CD4-positive, CD25-positive, alpha-beta regulatory T cell (primary cell): ENCODE measurements around the gene KCNMA1. TPM values are rescaled to one million over a fixed set of nuclear protein-coding genes. Genes with fewer than 3 reads are reported as not detected.

ENCODE experiments used
- ATAC-seq, 2 donors: fragments of 150-1000 bp; cut with Tn5 transposase; one replicate each; pipeline ENCODE4 v1.10.0; 2021; ENCODE audit warnings: low read depth in 2 of 2, moderate number of reproducible peaks in 2 of 2, moderate library complexity in 1 of 2
- DNase-seq, 3 donors: peaks; one replicate each; pipeline versions ENCODE4 v3.0.0 to v3.0.0-alpha.2; 2012 to 2022; ENCODE audit warnings: mixed read lengths in 1 of 3
- H3K27ac ChIP-seq: one replicate; pipeline ENCODE4 v1.7.0; 2013; ENCODE audit warnings: mild to moderate bottlenecking, low read length; ENCODE audit not compliant: insufficient read depth, poor library complexity, severe bottlenecking
- H3K27me3 ChIP-seq: one replicate; pipeline ENCODE4 v1.7.0; 2013; ENCODE audit warnings: low read length; ENCODE audit not compliant: control insufficient read depth, insufficient read depth
- H3K36me3 ChIP-seq: one replicate; pipeline ENCODE4 v1.7.0; 2013; ENCODE audit warnings: mild to moderate bottlenecking, low read length, moderate library complexity; ENCODE audit not compliant: control insufficient read depth, insufficient read depth
- H3K4me1 ChIP-seq: 2 replicates; pipeline ENCODE4 v1.7.0; 2013; ENCODE audit warnings: mild to moderate bottlenecking, low read length; ENCODE audit not compliant: insufficient read depth, control insufficient read depth, poor library complexity, severe bottlenecking
- H3K4me3 ChIP-seq: one replicate; pipeline ENCODE4 v1.7.0; 2013; ENCODE audit warnings: low read depth, mild to moderate bottlenecking, low read length, moderate library complexity
- H3K9me3 ChIP-seq, 2 experiments: 1 replicate in 1 of 2; 2 replicates in 1 of 2; pipeline ENCODE4 v1.7.0; 2013; ENCODE audit warnings: low read length in 2 of 2, mild to moderate bottlenecking in 1 of 2, moderate library complexity in 1 of 2; ENCODE audit not compliant: control insufficient read depth in 2 of 2
- H3K27ac Mint-ChIP-seq, 3 donors: one replicate each; pipeline ENCODE4 v1.8.0; 2020 to 2022; ENCODE audit warnings: mild to moderate bottlenecking in 3 of 3, mixed read lengths in 3 of 3, moderate library complexity in 2 of 3
- H3K27me3 Mint-ChIP-seq: one replicate; pipeline ENCODE4 v1.8.0; 2022; ENCODE audit warnings: mild to moderate bottlenecking, mixed read lengths
- H3K36me3 Mint-ChIP-seq: one replicate; pipeline ENCODE4 v1.8.0; 2020; ENCODE audit warnings: mixed read lengths
- H3K4me1 Mint-ChIP-seq, 4 donors: one replicate each; pipeline ENCODE4 v1.8.0; 2020 to 2022; ENCODE audit warnings: mixed read lengths in 4 of 4, mild to moderate bottlenecking in 1 of 4
- H3K4me3 Mint-ChIP-seq, 4 donors: one replicate each; pipeline ENCODE4 v1.8.0; 2020 to 2022; ENCODE audit warnings: mild to moderate bottlenecking in 4 of 4, mixed read lengths in 4 of 4, moderate library complexity in 3 of 4
- H3K9me3 Mint-ChIP-seq, 7 donors: one replicate each; pipeline ENCODE4 v1.8.0; 2020 to 2022; ENCODE audit warnings: mixed read lengths in 7 of 7, mild to moderate bottlenecking in 3 of 7, moderate library complexity in 2 of 7
- polyA plus RNA-seq, 4 donors: library from polyadenylated mRNA; unstranded; fragments of 300-500 nt; fragmentation: Illumina TruSeq; gene quantifications; one replicate each; pipeline ENCODE4 v1.2.3, GENCODE V29; 2021
- total RNA-seq: library from RNA; stranded (reverse); gene quantifications from one replicate; pipeline ENCODE4 v1.2.3, GENCODE V29; 2022

KCNMA1 gene
- total and polyA plus RNA-seq, 5 donors from 2014 or later: not detected

DNA sequence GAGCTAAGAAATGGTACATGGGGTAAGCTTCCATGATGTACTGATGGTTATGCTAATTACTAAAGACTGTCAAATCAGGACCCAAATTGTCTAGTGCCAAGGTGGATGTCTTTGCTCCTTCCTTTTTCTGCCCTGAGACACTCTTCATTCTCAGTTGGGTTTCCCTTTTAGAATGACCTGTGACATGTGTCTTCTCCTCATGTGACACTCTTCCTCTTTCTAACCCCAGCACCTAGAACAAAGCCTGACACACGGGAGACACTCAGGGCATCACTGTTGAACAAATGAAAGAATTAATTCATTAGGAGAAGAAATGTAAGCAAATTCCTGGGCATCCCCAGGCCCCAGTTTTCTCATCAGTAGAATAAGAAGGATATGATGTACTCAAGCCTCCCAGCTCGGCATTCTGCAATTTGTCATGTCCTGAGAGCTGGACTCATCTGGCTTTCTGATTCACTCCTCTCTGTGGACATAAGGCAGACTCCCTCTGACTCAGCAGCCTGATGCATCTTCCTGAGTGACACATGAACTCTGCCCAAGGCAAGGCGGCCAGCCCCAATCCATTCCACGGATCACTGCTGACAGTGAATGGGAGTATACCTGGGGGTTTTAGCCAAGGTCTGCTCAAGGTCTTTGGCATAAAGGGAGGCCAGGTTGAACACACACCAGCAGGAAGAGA lies 473.8 kb downstream of the KCNMA1 start:
- H3K4me1 Mint-ChIP-seq: peaks cover 0 to 5% (median 4%) of the 10 kb centered on the region in 4 donors
- Histone ChIP-seq H3K27me3 (no peaks in the 10 kb centered on the region), H3K4me3 (no peak overlapping the region), H3K9me3 (no peaks in the 10 kb centered on the region), H3K36me3 (no peaks in the 10 kb centered on the region), H3K27ac (no peak overlapping the region), H3K4me1 (no peaks in the 10 kb centered on the region)
- no peak for DNase-seq
- no peak overlapping the region for H3K27ac Mint-ChIP-seq
- no peaks in the 10 kb centered on the region for H3K36me3 Mint-ChIP-seq
- H3K4me3 Mint-ChIP-seq: no peak overlapping the region
- no peak for ATAC-seq
- peaks cover 20% of the 10 kb centered on the region for H3K27me3 Mint-ChIP-seq
- H3K9me3 Mint-ChIP-seq: peaks cover 0 to 2% (median 0%) of the 10 kb centered on the region in 7 donors

DNA sequence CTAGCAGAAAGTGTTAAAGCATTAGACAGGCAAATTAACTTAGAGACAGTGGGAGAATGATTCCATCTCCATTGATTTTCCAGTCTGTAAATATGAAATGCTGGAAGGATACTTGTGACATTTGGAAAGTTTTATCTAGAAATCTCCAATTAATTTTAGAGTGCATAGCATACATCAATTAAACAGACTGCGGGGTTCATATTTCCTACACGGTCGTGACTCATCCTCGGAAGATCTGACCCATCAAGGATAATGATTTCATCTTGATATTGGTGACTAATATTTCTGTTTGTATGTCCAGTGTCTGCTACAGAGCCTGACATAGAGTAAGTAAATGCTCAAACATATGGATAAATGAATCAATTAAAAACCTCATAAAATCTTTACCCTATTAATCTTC lies 474.9 kb downstream of the KCNMA1 start:
- no peaks in the 10 kb centered on the region for H3K36me3 ChIP-seq
- no peaks in the 10 kb centered on the region for H3K9me3 ChIP-seq
- no peaks in the 10 kb centered on the region for H3K4me1 ChIP-seq
- peaks cover 0 to 2% (median 0%) of the 10 kb centered on the region in 7 donors for H3K9me3 Mint-ChIP-seq
- H3K4me3 Mint-ChIP-seq: no peak overlapping the region
- H3K27me3 Mint-ChIP-seq: peaks cover 20% of the 10 kb centered on the region
- peaks cover 0 to 5% (median 4%) of the 10 kb centered on the region in 4 donors for H3K4me1 Mint-ChIP-seq
- ATAC-seq (no peak), DNase-seq (no peak)
- H3K27me3 ChIP-seq: no peaks in the 10 kb centered on the region
- no peak overlapping the region for H3K27ac Mint-ChIP-seq
- H3K36me3 Mint-ChIP-seq: no peaks in the 10 kb centered on the region
- H3K4me3 ChIP-seq: no peak overlapping the region
- no peak overlapping the region for H3K27ac ChIP-seq

DNA sequence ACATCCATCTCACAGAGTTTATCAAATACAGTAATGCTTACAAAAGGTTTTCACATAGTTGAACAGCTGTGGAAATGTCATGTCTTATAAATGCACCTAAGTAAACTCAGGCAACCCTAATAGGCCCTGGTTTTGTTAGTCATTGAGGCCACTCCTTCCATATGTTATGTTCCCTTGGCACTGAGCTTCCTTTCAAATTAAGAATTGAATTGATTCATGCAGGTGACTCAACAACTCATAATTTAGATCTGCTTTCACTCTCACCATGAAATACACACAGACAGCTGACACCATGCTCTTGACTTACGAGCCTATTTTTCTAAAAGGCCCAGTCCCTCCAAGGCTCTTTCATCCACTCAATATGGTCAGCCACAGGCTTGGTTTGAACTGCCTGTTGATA lies 476.9 kb downstream of the KCNMA1 start:
- ATAC-seq (no peak), DNase-seq (no peak)
- H3K27ac Mint-ChIP-seq: no peak overlapping the region
- H3K4me1 ChIP-seq: no peaks in the 10 kb centered on the region
- H3K27me3 Mint-ChIP-seq: peaks cover 16% of the 10 kb centered on the region
- no peaks in the 10 kb centered on the region for H3K27me3 ChIP-seq
- H3K27ac ChIP-seq: no peak overlapping the region
- peaks cover 0 to 2% (median 0%) of the 10 kb centered on the region in 7 donors for H3K9me3 Mint-ChIP-seq
- H3K4me3 Mint-ChIP-seq: no peak overlapping the region
- no peaks in the 10 kb centered on the region for H3K9me3 ChIP-seq
- no peak overlapping the region for H3K4me3 ChIP-seq
- peaks cover 0 to 4% (median 2%) of the 10 kb centered on the region in 4 donors for H3K4me1 Mint-ChIP-seq
- no peaks in the 10 kb centered on the region for H3K36me3 Mint-ChIP-seq
- H3K36me3 ChIP-seq: no peaks in the 10 kb centered on the region

DNA sequence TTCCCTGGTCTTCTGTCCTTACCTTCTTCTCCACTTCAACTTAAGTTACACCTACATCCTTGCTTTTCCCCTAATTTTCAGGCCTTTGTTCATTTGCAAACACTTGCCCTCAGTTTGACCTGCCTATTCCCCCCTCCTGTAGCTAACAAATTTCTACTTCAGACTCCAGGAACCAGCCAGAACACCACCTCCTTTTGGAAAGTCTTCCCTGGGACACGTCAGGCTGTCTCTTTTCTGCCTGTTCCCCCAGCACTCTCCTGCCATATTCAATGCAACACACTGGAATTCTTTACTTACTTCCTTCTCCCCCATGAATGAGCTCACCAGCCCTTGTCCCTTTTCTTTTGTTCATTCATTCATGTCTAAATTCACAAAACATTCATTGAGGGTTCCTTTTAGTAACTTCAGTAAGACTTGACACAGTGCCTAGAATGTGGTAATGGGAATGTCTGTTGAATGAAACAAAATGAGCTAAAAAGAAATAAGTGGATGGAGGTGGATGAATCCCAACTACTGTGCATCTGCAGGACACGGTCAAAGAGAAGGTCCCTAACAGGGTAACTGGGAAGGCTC lies 478.0 kb downstream of the KCNMA1 start:
- no peaks in the 10 kb centered on the region for H3K36me3 ChIP-seq
- no peak overlapping the region for H3K27ac ChIP-seq
- no peaks in the 10 kb centered on the region for H3K4me1 ChIP-seq
- no peak for DNase-seq
- H3K27me3 ChIP-seq: no peaks in the 10 kb centered on the region
- no peak overlapping the region for H3K4me3 Mint-ChIP-seq
- no peak overlapping the region for H3K27ac Mint-ChIP-seq
- H3K36me3 Mint-ChIP-seq: no peaks in the 10 kb centered on the region
- peaks cover 0 to 2% (median 0%) of the 10 kb centered on the region in 7 donors for H3K9me3 Mint-ChIP-seq
- H3K4me1 Mint-ChIP-seq: no peaks in the 10 kb centered on the region
- no peaks in the 10 kb centered on the region for H3K9me3 ChIP-seq
- no peak for ATAC-seq
- H3K4me3 ChIP-seq: no peak overlapping the region
- H3K27me3 Mint-ChIP-seq: peaks cover 13% of the 10 kb centered on the region

DNA sequence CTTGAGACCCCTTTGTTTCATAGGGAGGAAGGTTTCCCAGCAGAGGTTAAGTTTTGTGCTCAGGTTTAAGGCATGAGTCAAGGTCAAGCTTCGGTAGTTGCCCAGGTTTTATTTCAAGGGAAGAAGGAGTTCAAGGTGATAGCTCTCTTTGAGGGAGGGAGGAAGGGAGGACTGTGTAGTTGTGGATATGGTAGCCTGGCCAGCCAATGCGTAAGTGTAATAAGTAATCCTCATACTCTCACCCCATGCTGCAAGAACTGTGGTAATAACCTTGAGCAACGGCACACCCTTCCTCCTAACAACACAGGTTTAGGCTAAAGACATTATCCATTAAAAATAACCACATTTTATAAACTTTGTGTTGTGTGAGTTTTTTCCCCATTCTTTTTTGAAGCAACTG lies 478.9 kb downstream of the KCNMA1 start:
- Histone ChIP-seq H3K4me1 (no peaks in the 10 kb centered on the region), H3K4me3 (no peak overlapping the region), H3K36me3 (no peaks in the 10 kb centered on the region), H3K27ac (no peak overlapping the region), H3K27me3 (no peaks in the 10 kb centered on the region), H3K9me3 (no peaks in the 10 kb centered on the region)
- Mint-ChIP-seq H3K9me3 (peaks cover 0 to 2% (median 0%) of the 10 kb centered on the region in 7 donors), H3K27me3 (peaks cover 13% of the 10 kb centered on the region), H3K4me1 (no peaks in the 10 kb centered on the region), H3K4me3 (no peak overlapping the region), H3K27ac (no peak overlapping the region), H3K36me3 (no peaks in the 10 kb centered on the region)
- no peak for ATAC-seq
- DNase-seq: no peak

DNA sequence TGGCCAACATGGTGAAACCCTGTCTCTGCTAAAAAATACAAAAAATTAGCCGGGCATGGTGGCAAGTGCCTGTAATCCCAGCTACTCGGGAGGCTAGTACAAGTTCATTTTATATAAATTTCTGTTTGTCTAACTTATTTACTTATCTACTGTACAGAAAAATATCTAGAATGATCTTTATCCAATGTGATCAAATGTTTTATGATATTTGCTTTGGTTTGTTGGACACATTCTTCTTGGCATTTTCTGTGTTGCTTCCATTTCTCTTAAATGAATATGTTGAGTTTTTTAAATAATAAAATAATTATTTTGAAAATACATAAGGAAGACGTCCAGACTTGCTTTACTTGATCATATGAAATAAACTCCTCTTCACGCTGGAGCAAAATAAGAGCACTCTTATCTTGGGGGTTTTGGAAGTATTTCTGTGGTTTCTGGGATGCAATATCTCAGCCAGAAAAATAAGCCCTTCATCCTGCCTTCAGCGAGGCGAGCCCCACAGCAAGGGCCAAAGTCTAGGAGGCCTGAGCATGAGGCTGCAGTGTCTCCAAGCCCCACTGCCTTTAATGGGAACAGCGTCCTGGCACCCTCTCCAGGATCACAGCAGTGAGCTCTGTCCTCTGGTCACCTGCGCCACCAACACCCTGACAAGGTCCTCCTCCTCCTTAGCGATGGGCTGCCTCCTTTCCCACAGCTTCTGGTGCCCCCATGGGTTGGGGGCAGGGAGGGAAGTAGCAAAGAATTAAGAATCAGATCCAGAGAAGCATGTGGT lies 480.2 kb downstream of the KCNMA1 start:
- H3K27me3 Mint-ChIP-seq: peaks cover 17% of the 10 kb centered on the region
- ATAC-seq: no peak
- H3K36me3 ChIP-seq: no peaks in the 10 kb centered on the region

DNA sequence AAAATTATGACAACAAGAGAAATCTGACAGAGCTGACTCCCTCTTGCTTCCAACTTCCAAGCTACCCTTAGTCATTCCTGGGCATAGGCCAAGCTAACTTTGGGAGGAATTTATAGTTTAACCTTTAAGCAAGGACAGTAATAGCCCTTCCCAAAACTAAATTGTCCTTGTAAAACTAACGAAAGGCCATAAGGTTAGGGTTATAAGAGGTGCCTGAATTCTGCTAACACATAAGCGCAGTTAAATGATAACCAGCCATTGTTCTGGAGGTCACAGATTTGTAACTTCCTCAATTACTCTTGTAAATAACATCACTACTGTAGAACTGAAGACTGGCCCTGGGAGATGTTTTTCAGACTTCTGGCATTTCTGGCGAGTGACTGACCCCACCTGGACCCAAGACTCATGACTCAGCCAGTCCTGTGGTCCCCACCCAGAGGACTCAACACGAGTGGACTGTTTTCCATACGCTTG lies 481.2 kb downstream of the KCNMA1 start:
- H3K27ac Mint-ChIP-seq: no peak overlapping the region
- H3K27me3 ChIP-seq: no peaks in the 10 kb centered on the region
- H3K36me3 ChIP-seq: no peaks in the 10 kb centered on the region
- ATAC-seq (no peak), DNase-seq (no peak)
- no peaks in the 10 kb centered on the region for H3K4me1 ChIP-seq
- H3K9me3 ChIP-seq: no peaks in the 10 kb centered on the region
- peaks cover 17% of the 10 kb centered on the region for H3K27me3 Mint-ChIP-seq
- no peak overlapping the region for H3K4me3 ChIP-seq
- no peaks in the 10 kb centered on the region for H3K36me3 Mint-ChIP-seq
- H3K9me3 Mint-ChIP-seq: peaks cover 0 to 2% (median 0%) of the 10 kb centered on the region in 7 donors
- no peak overlapping the region for H3K4me3 Mint-ChIP-seq
- H3K27ac ChIP-seq: no peak overlapping the region
- no peaks in the 10 kb centered on the region for H3K4me1 Mint-ChIP-seq

More for the DNA sequence above, 480.2 kb downstream of the KCNMA1 start:
- H3K4me3 ChIP-seq: no peak overlapping the region
- H3K27ac Mint-ChIP-seq: no peak overlapping the region
- no peak for DNase-seq
- no peaks in the 10 kb centered on the region for H3K9me3 ChIP-seq
- no peak overlapping the region for H3K4me3 Mint-ChIP-seq
- H3K36me3 Mint-ChIP-seq: no peaks in the 10 kb centered on the region
- peaks cover 0 to 2% (median 0%) of the 10 kb centered on the region in 7 donors for H3K9me3 Mint-ChIP-seq
- H3K4me1 ChIP-seq: no peaks in the 10 kb centered on the region
- H3K27me3 ChIP-seq: no peaks in the 10 kb centered on the region
- no peaks in the 10 kb centered on the region for H3K4me1 Mint-ChIP-seq
- no peak overlapping the region for H3K27ac ChIP-seq
